H1 (cell line): ENCODE data around the gene EPB41L2. TPM values are rescaled to one million over a fixed set of nuclear protein-coding genes. Genes with fewer than 3 reads are reported as not detected.

Experiments
- CTCF ChIP-seq, 3 experiments: IDR thresholded peaks; 1 replicate in 2 of 3; 2 replicates in 1 of 3; pipeline versions ENCODE4 v1.5.1 to v1.6.1; 2011; ENCODE audit warnings: low read length in 3 of 3, mild to moderate bottlenecking in 3 of 3, inconsistent platforms in 2 of 3, low read depth in 1 of 3, moderate library complexity in 1 of 3; ENCODE audit not compliant: insufficient read depth in 1 of 3; ENCODE audit errors: control extremely low read depth in 1 of 3
- EP300 ChIP-seq, 2 experiments: IDR thresholded peaks; 1 replicate in 1 of 2; 2 replicates in 1 of 2; pipeline ENCODE4 v1.6.1; 2011 to 2012; ENCODE audit warnings: low read depth in 2 of 2, low read length in 2 of 2, mild to moderate bottlenecking in 2 of 2, borderline replicate concordance in 1 of 2, inconsistent platforms in 1 of 2, moderate library complexity in 1 of 2
- EZH2 ChIP-seq: fragments of 200-600 bp; sonication (generic); IDR thresholded peaks from 2 replicates; pipeline ENCODE4 v1.7.1; 2012; ENCODE audit warnings: low read depth, mild to moderate bottlenecking, moderate library complexity, low read length, inconsistent platforms; ENCODE audit not compliant: severe bottlenecking
- FOSL1 ChIP-seq: IDR thresholded peaks from 2 replicates; pipeline ENCODE4 v1.6.1; 2011; ENCODE audit warnings: mild to moderate bottlenecking, low read depth, low read length, moderate library complexity; ENCODE audit not compliant: insufficient read depth
- KDM1A ChIP-seq: fragments of 200-600, 300-600 bp; sonication (generic); IDR thresholded peaks from 2 replicates; pipeline ENCODE4 v1.7.1; 2016; ENCODE audit warnings: mild to moderate bottlenecking, low read length, borderline replicate concordance
- POLR2A ChIP-seq, 2 experiments: IDR thresholded peaks; 1 replicate in 1 of 2; 2 replicates in 1 of 2; pipeline ENCODE4 v1.6.1; 2011; ENCODE audit warnings: low read depth in 2 of 2, low read length in 2 of 2, mild to moderate bottlenecking in 2 of 2; ENCODE audit errors: control extremely low read depth in 1 of 2
- RAD21 ChIP-seq, 2 experiments: IDR thresholded peaks in 1 of 2; conservative IDR thresholded peaks in 1 of 2; 2 replicates each; pipeline ENCODE4 v1.6.1; 2011; ENCODE audit warnings: low read depth in 2 of 2, low read length in 2 of 2, improper control_type of control experiment in 1 of 2, inconsistent platforms in 1 of 2, mild to moderate bottlenecking in 1 of 2, moderate library complexity in 1 of 2
- polyA plus RNA-seq, 7 experiments: library from polyadenylated mRNA; depleted of rRNA in 3 of 7; stranded (reverse) in 5 of 7; unstranded in 2 of 7; fragments of >200 nt in 5 of 7; fragments of 200-250 nt in 2 of 7; gene quantifications; 1 replicate in 5 of 7; 2 replicates in 1 of 7; 4 replicates in 1 of 7; pipeline versions ENCODE4 v1.2.1 to v1.2.3, GENCODE V29; 2011 to 2013; ENCODE audit warnings: missing spikeins in 2 of 7, mixed read lengths in 2 of 7
- total RNA-seq: library from RNA; stranded (reverse); fragmentation: NEBNext Ultra II Directional; extraction: Animal tissue kit (Norgen Biotek cat#: 25700); gene quantifications from 2 replicates; pipeline ENCODE4 v1.2.1, GENCODE V29; 2021

Gene EPB41L2
- total and polyA plus RNA-seq, 2 of the 8 experiments (the other 6 are each of a cell fraction or from before 2014, with no cell fraction given) = 22.5 to 123 TPM

- no peak for TF ChIP-seq CTCF (IDR thresholded peaks at IDR 0.05; ENCODE audit: control extremely low read depth in 1 of 3, insufficient read depth in 1 of 3, low read depth in 1 of 3, low read length in 3 of 3)
- no peak for TF ChIP-seq EP300 (IDR thresholded peaks at IDR 0.05; ENCODE audit: borderline replicate concordance in 1 of 2, low read depth in 2 of 2, low read length in 2 of 2)
- TF ChIP-seq EZH2 = no peak
- TF ChIP-seq KDM1A = no peak
- TF ChIP-seq FOSL1 = no peak
- no peak for TF ChIP-seq RAD21 (IDR thresholded peaks at IDR 0.05 in 1 of 2, conservative IDR thresholded peaks at IDR 0.05 in 1 of 2; ENCODE audit: low read depth in 2 of 2, low read length in 2 of 2)
- no peak for TF ChIP-seq POLR2A (IDR thresholded peaks at IDR 0.05; ENCODE audit: control extremely low read depth in 1 of 2, low read depth in 2 of 2, low read length in 2 of 2)
Observed at GRCh38 chr6:131017962-131018361, 45.1 kb downstream of the EPB41L2 start (continued).
